Colon (tissue), 2 donors: ENCODE results near the gene AFF3.

Experiments
- FAIRE-seq: peaks from 2 replicates; lab custom pipeline; 2012; peaks lifted over from hg19 to GRCh38; lab: Jason Lieb, UNC
- donor health status: control.
- donor health status: control.

The AFF3 gene

GRCh38 chr2:99857867-99858444 is 284.4 kb downstream of the AFF3 start:
- no peak for FAIRE-seq

- FAIRE-seq: no peak
Observed at GRCh38 chr2:99857372-99857771, 285.0 kb downstream of the AFF3 start.

- FAIRE-seq: no peak
Observed at GRCh38 chr2:99856119-99856518, 286.3 kb downstream of the AFF3 start.

GRCh38 chr2:99854236-99854852 is 288.0 kb downstream of the AFF3 start:
- no peak for FAIRE-seq

GRCh38 chr2:99852956-99853355 is 289.4 kb downstream of the AFF3 start:
- no peak for FAIRE-seq

GRCh38 chr2:99852376-99852934 is 289.9 kb downstream of the AFF3 start:
- FAIRE-seq: no peak

- no peak for FAIRE-seq
Observed at GRCh38 chr2:99851811-99852210, 290.6 kb downstream of the AFF3 start.

GRCh38 chr2:99851089-99851488 is 291.3 kb downstream of the AFF3 start:
- no peak for FAIRE-seq

GRCh38 chr2:99850084-99850710 is 292.2 kb downstream of the AFF3 start:
- FAIRE-seq: no peak

- no peak for FAIRE-seq
Observed at GRCh38 chr2:99846462-99847107, 295.8 kb downstream of the AFF3 start.

GRCh38 chr2:99845296-99845695 is 297.1 kb downstream of the AFF3 start:
- FAIRE-seq: no peak

GRCh38 chr2:99842451-99842850 is 299.9 kb downstream of the AFF3 start:
- FAIRE-seq: no peak

- no peak for FAIRE-seq
Observed at GRCh38 chr2:99841749-99842148, 300.6 kb downstream of the AFF3 start.

- FAIRE-seq: no peak
Observed at GRCh38 chr2:99840831-99841230, 301.6 kb downstream of the AFF3 start.

GRCh38 chr2:99836690-99837605 is 305.4 kb downstream of the AFF3 start:
- no peak for FAIRE-seq

- no peak for FAIRE-seq
Observed at GRCh38 chr2:99834426-99834825, 308.0 kb downstream of the AFF3 start.

GRCh38 chr2:99833586-99834201 is 308.7 kb downstream of the AFF3 start:
- no peak for FAIRE-seq

- FAIRE-seq: no peak
Observed at GRCh38 chr2:99832926-99833325, 309.5 kb downstream of the AFF3 start.

GRCh38 chr2:99831772-99832171 is 310.6 kb downstream of the AFF3 start:
- FAIRE-seq: no peak

GRCh38 chr2:99827296-99827999 is 314.9 kb downstream of the AFF3 start:
- no peak for FAIRE-seq

GRCh38 chr2:99825630-99826029 is 316.8 kb downstream of the AFF3 start:
- no peak for FAIRE-seq
